Lung microvascular endothelial cell (primary cell): ENCODE data around the gene TCF3. TPM values are rescaled to one million over a fixed set of nuclear protein-coding genes. Genes with fewer than 3 reads are reported as not detected.
A peak's percentile ranks its signal among the peaks of the same experiment; 100 is the strongest.

Experiments
- DNase-seq, 2 donors: peaks; one replicate each; pipeline versions ENCODE4 v3.0.0 to v3.0.0-alpha.2; 2010; ENCODE audit warnings: low read depth in 2 of 2
- total RNA-seq: library from RNA; depleted of rRNA; stranded (reverse); fragments of >200 nt; gene quantifications from 2 replicates; pipeline ENCODE4 v1.2.1, GENCODE V29; 2014

Gene TCF3
- total RNA-seq, 1 donor from 2014 or later, result 48.6 TPM

DNA sequence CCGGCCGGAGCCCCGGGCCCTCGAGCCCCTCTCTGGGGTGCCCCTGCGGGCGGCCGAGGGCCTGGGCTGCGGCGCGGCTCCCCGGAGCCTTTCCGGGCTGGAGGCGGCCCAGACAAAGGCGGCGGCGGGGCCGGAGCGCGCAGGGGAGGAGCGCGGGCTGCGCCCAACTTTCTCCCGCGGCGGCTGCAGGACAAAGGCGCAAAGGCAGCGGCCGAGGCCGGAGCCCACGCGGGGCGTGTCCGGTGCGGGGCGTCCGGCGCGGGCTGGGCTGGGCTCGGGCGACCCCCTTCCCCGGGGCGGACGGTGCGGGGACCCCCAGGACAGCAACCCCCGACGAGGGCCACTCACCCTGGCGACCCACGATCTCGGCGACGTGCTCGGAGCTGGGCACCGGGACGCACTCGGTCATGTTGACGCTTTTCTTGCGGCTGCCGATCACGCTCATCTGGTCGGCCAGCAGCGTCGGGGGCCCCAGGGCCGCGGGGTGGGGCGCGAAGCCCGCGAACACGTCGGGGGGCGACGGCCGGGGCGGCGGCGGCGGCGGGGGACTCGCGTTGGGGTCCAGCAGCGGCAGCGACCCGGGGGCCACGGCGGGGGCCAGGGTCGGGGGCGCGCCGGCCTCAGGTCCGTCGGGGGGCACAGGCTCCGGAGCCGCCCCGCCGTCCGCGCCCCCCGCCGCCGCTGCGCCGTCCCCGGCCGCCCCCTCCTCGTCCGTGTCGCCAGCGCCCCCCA lies 85.1 kb downstream of the TCF3 start:
- peak; percentile 38 to 59 for DNase-seq

DNA sequence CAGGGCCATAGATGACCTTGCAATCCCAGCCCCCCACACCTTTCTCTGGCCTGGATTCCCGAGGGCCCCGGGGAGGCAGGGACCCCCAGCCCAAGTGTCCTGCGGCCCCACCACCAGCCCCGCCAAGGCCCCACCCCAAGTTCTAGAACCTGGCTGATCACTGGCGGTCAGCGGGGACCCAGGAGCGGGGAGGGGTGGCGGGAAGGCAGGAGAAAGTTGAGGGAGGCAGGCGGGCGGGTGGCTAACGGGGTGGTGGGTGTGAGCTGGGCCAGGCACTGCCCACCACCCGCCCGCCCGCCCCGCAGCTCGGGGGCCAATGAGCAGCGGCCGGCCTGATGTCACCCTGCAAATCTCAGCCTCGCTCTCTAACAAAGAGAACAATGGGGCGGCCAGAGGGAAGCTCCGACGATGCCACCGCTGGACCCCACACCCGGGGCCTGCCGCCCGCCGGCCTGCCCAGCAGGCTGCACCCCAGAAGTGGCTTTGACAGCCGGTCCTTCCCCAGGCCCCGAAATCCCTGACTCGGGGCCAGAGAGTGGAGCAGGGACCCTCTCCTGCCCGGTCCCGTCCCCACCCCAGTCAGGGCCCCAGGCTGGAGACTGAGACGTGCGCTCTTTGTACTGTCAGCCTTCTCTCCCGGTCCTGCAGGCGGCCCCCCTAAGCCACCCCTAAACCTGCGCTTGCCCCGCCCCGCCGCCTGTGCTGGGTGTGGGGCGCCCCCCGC lies 85.9 kb downstream of the TCF3 start:
- DNase-seq, result peak; percentile 87 to 91

DNA sequence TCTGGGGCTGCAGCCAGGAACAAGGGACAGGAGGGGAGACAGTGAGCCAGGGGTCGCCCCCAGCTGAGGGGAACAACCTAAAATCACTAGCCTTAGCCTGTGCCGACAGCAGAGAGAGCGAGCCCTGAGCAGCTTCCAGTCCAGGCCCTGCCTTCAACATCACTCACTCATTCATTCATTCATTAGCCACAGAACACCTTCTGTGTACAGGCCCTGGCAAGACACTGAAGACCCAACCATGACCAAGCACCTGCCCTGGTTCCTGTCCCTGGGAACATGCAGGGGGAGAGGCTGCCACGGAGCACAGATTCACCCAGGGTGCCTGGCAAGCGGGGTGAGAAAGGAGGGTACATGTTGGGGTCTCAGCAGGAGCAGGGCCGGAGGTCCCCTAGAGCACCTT lies 89.2 kb downstream of the TCF3 start:
- no peak for DNase-seq

DNA sequence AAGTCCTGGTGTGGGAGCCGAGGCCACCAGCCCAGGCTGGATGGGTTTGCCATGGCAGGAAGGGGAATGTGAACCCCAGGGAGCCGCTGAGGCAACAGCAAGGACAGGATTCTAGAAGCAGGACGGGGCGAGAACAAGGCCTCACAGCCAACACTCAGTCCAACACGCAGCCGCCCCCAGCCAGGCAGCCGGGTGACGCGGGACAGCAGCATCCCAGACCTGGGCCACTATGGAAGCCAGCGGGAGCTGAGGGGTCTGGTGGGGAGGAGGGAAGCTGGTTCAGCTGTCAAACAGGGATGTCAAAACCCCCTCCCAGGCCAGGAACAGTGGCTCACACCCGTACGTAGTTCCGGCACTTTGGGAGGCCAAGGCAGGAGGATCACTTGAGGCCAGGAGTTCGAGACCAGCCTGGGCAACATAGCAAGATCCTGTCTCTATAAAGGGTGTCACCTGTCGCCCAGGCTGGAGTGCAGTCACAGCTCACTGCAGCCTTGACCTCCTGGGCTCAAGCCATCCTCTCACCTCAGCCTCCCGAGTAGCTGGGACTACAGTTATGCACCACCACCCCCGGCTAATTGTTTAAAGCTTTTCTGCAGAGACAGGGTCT lies 91.1 kb downstream of the TCF3 start:
- no peak for DNase-seq

DNA sequence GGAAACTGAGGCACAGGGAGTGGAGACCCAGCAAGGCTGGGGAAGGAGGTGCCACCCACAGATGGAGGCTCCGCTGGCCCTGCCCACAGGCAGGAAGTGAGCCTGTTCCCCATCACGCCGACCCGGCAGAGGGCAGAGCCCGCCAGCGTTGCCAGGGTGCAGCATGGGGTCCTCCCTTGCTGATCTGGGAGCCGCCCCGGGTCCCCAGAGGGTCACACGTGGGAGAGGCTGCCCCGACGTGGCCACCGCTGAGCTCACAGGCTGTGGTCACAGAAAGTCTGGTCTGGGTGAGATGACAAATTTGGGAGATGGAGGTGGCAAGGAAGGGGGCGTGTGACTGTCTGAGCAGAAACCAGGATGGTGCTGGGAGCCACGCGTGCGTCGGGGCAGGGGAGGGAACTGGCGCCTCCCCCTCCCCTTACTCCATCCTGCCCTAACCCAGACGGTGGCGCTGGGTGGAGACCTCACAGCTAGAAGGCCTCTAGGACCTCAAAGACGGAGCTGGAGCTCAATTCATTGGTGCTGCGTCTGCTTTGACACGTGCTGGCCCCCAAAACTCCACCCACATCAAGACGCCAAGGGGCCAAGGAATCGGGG lies 92.0 kb downstream of the TCF3 start:
- DNase-seq, result no peak

Other genes starting within 250 kb of the TCF3 start
- gene DAZAP1, start 245.0 kb downstream of the TCF3 start, total RNA-seq, result 46.4 and 48.4 TPM in 2 replicates
- 338 and 383 TPM in 2 replicates for gene RPS15, start 214.2 kb downstream of the TCF3 start, total RNA-seq
- under 0.01 TPM in 2 replicates for gene APC2, start 202.5 kb downstream of the TCF3 start, total RNA-seq
- 13.5 and 17.5 TPM in 2 replicates for gene C19orf25, start 173.4 kb downstream of the TCF3 start, total RNA-seq
- 0.44 and 0.60 TPM in 2 replicates for gene PCSK4, start 162.3 kb downstream of the TCF3 start, total RNA-seq
- gene REEP6, start 161.4 kb downstream of the TCF3 start, total RNA-seq, result 0.20 and 0.44 TPM in 2 replicates
- not detected in 2 replicates for gene ADAMTSL5, start 139.6 kb downstream of the TCF3 start, total RNA-seq
- not detected in 2 replicates for gene PLK5, start 128.5 kb downstream of the TCF3 start, total RNA-seq
- 41.6 and 75.6 TPM in 2 replicates for gene MEX3D, start 84.3 kb downstream of the TCF3 start, total RNA-seq
- gene MBD3, start 59.8 kb downstream of the TCF3 start, total RNA-seq, result 46.0 and 79.4 TPM in 2 replicates
- gene UQCR11, start 47.2 kb downstream of the TCF3 start, total RNA-seq, result 127 and 151 TPM in 2 replicates
- gene ONECUT3, start 100.9 kb upstream of the TCF3 start, total RNA-seq, result not detected in 2 replicates
- gene ATP8B3, start 159.7 kb upstream of the TCF3 start, total RNA-seq, result 0.20 and 0.65 TPM in 2 replicates
- gene REXO1, start 195.9 kb upstream of the TCF3 start, total RNA-seq, result 4.4 and 6.9 TPM in 2 replicates
- gene KLF16, start 211.0 kb upstream of the TCF3 start, total RNA-seq, result 3.7 and 5.6 TPM in 2 replicates
- 82.4 and 102 TPM in 2 replicates for gene ABHD17A, start 232.9 kb upstream of the TCF3 start, total RNA-seq